NCI-H460 (cell line): ENCODE data around the gene ERMP1. TPM values are rescaled to one million over a fixed set of nuclear protein-coding genes. Genes with fewer than 3 reads are reported as not detected.
A peak's percentile ranks its signal among the peaks of the same experiment; 100 is the strongest.
"Not testable (repeated sequence)": the region's sequence is repeated elsewhere in the genome, so short reads cannot be mapped to it uniquely, and the experiment has no call there.

ENCODE experiments used
- DNase-seq: peaks from one replicate; pipeline ENCODE4 v3.0.0-alpha.2; 2016; ENCODE audit warnings: low read depth; ENCODE audit errors: extremely low read depth
- total RNA-seq: library from RNA; depleted of rRNA; stranded (reverse); fragments of >200 nt; shearing (Covaris generic); gene quantifications from 2 replicates; pipeline ENCODE4 v1.2.3, GENCODE V29; 2014

ERMP1 gene
- total RNA-seq, 1 experiment from 2014 or later, result 16.2 TPM

GRCh38 chr9:5825895-5826622 lies 6.9 kb downstream of the ERMP1 start:
- no peak for DNase-seq

GRCh38 chr9:5825223-5825622 lies 7.7 kb downstream of the ERMP1 start:
- no peak for DNase-seq

- DNase-seq, result no peak
Measured at GRCh38 chr9:5820425-5820824, 12.5 kb downstream of the ERMP1 start.

GRCh38 chr9:5819174-5819573 lies 13.7 kb downstream of the ERMP1 start:
- DNase-seq, result no peak

GRCh38 chr9:5818424-5819142 lies 14.3 kb downstream of the ERMP1 start:
- DNase-seq, result no peak

- peak; percentile 28 for DNase-seq
Measured at GRCh38 chr9:5817862-5818261, 15.1 kb downstream of the ERMP1 start.

- DNase-seq, result no peak
Measured at GRCh38 chr9:5815461-5815860, 17.5 kb downstream of the ERMP1 start.

GRCh38 chr9:5813824-5814223 lies 19.1 kb downstream of the ERMP1 start:
- no peak for DNase-seq

GRCh38 chr9:5811751-5812150 lies 21.2 kb downstream of the ERMP1 start:
- no peak for DNase-seq

- no peak for DNase-seq
Measured at GRCh38 chr9:5805478-5805877, 27.4 kb downstream of the ERMP1 start.

- DNase-seq, result no peak
Measured at GRCh38 chr9:5801739-5802113, 31.2 kb downstream of the ERMP1 start.

GRCh38 chr9:5800969-5801738 lies 31.8 kb downstream of the ERMP1 start:
- no peak for DNase-seq

GRCh38 chr9:5800378-5800777 lies 32.5 kb downstream of the ERMP1 start:
- DNase-seq, result not testable (repeated sequence)

GRCh38 chr9:5799314-5799713 lies 33.6 kb downstream of the ERMP1 start:
- peak; percentile 24 for DNase-seq

- DNase-seq, result no peak
Measured at GRCh38 chr9:5798581-5798980, 34.3 kb downstream of the ERMP1 start.

GRCh38 chr9:5796298-5796697 lies 36.6 kb downstream of the ERMP1 start:
- DNase-seq, result no peak

GRCh38 chr9:5793812-5794211 lies 39.1 kb downstream of the ERMP1 start:
- no peak for DNase-seq

- no peak for DNase-seq
Measured at GRCh38 chr9:5791870-5792269, 41.0 kb downstream of the ERMP1 start.

- no peak for DNase-seq
Measured at GRCh38 chr9:5790923-5791322, 42.0 kb downstream of the ERMP1 start.

- DNase-seq, result no peak
Measured at GRCh38 chr9:5789489-5789888, 43.4 kb downstream of the ERMP1 start.

- DNase-seq, result no peak
Measured at GRCh38 chr9:5787759-5788302, 45.1 kb downstream of the ERMP1 start.
